GM18498 (cell line): ENCODE measurements around the gene ZNF764.
"Not testable (repeated sequence)": the region's sequence is repeated elsewhere in the genome, so short reads cannot be mapped to it uniquely, and the experiment has no call there.

Experiments used
- ATAC-seq: cut with Tn5 transposase; IDR thresholded peaks from one replicate; pipeline ENCODE4 v1.9.1; 2021; ENCODE audit warnings: mild to moderate bottlenecking, moderate library complexity; ENCODE audit not compliant: unreplicated experiment

The ZNF764 gene

GRCh38 chr16:30528799-30529457 is 29.2 kb downstream of the ZNF764 start:
- ATAC-seq, result no peak

DNA sequence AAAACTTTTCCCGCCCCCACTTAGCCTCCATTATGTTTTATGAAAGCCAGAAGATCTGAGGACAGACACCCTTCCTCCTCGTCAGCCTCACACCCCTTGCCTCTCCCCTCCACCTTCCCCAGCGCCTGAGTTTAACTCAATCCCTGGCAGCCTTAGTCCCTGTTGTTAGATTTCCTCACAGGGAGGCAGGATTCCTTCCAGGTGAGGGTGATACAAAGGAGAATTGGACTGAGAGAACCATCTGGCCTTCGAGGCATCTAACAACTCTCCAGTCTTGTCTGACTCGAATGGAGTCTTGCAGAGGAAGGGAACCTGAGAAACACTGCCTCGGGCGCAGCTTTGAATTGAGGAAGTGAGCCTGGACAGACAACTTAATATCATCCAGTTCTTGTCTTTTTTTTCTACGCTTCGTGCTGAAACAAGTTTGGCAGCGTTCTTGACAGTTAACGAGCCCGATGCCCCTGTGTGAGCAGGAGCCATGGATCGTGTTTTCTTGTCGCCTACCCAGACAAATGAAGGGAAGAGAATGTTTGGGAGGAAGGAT is 30.5 kb downstream of the ZNF764 start:
- ATAC-seq, result no peak

DNA sequence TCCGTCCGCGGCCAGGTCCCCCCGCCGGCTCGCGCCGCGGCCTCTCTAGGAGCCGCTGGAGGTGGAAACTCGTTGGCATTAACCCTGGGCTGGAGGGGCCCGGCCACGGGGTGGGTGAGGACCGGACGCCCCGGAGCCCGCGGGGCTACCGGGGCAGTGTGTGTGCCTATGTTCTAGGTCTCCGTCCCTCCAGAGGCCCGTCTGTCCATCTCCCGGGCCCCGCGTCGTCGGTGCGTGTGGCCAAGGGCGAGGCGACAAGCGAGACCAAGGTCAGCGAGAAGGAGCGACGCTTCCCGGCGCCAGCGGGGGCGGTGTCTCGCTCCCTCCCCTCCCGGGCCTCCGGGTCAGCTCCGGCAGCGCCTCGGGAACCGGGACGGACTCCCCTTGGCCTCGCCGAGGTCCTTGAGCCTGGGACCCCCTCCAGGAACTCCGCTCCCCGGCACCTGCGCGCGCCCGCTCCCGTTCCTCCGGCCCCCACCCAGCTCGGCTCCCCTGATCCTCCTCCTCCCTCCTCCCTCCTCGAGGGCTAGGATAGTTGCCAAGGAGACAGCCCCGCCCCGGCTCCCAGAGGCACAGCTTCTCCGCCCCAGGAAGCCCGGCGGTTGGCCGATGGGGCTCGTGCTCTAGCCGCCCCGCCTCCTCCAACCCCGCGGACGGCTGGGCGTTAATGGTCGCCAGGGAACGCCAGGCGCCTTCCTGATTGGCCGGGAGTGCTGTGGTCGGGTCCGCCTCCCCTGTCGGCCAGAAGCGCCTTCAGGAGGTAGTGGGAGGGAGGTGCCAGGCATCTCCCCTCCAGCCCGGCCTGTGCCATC is 31.1 kb downstream of the ZNF764 start:
- peak; percentile 79 for ATAC-seq

GRCh38 chr16:30526137-30526822 is 31.9 kb downstream of the ZNF764 start, which contains the start of gene ZNF768:
TSS of gene ZNF768 (minus strand) at chr16:30526566. CDS start at chr16:30526413, 153 bp downstream.
- peak; percentile 39 for ATAC-seq

DNA sequence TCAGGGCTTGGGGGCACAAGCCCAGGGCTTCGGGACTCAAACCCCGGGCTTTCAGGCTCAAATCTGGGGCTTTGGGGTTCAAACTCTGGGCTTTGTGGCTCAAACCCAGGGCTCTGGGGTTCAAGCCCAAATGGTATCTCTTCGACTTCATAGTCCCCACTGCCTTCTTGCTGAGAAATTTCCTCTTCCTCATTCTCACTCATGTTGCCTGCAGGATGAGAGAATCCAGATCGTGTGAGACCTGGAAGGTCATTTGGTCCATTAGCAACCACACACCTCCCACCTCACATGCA is 32.4 kb downstream of the ZNF764 start:
- no peak for ATAC-seq

- ATAC-seq, result no peak
Observed at GRCh38 chr16:30524575-30525568, 33.3 kb downstream of the ZNF764 start.

DNA sequence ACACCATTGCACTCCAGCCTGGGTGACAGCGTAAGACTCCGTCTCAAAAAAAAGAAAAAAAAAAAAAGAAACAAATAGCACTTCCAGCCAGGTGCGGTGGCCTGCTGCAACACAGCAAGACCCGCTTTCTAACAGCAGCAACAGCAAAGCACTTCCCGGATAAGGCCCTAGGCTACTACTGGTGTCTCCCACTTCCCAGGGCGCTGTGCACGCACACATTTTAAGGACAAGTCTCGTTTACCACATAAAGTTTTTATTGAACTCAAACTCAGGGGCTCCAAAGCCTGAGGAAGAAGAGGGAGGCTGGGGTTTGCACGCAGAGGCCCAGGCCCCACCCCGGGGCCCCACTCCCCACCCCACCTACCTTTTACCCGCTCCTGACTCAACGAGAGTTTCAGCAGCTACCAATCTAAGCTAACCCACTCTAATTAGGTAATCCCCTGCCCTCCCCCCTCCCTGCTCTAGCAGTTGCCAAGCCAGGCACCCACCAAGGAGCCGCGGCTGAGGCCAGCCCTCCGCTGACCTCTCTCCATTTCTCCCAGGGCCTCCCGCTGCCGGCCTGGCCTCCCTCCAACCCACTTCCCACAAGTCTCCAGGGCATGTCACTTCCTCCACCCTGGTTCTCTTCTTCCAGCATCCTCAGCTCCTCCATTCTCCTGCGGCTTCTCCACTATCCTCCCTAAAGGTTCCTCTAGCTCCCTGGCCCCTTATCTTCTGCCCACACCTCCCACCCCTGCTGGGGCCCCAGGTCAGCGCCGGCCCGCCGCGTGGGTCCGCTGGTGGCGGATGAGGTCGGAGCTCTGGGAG is 34.2 kb downstream of the ZNF764 start:
- ATAC-seq, result no peak

GRCh38 chr16:30522702-30523463 is 35.3 kb downstream of the ZNF764 start:
- not testable (repeated sequence) for ATAC-seq

DNA sequence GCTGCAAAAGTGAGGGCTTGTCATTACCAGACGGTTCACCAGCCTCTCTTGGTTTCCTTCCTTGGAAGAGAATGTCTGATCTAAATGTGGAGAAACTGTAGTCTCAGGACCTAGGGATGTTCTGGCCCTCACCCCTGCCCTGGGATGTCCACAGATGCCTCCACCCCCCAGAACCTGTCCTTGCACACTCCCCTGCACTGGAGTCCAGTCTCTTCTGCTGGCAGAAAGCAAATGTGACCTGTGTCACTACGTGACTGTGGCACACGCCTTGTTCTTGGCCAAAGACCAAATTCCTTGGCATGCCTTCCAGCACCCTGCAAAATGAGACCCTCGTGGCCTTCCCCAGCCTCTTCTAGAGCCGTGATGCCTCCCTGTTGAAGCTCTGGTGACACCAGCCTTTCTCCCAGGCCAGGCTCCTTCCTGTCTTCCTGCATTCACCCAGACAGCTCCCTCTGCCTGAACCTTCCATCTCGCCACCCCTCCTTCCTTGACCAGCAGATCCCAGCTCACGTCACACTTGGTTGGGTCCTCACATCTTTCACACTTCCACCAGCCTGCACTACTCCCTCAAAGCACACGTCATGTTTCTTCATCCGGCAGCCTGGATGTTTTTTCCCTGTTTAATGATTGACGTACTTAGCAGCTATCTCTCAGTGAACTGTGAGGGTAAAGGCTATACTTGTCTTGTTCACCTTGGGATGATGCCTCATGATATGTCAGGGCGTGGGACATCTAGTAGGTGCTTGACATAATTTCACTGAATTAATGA is 36.1 kb downstream of the ZNF764 start:
- no peak for ATAC-seq

DNA sequence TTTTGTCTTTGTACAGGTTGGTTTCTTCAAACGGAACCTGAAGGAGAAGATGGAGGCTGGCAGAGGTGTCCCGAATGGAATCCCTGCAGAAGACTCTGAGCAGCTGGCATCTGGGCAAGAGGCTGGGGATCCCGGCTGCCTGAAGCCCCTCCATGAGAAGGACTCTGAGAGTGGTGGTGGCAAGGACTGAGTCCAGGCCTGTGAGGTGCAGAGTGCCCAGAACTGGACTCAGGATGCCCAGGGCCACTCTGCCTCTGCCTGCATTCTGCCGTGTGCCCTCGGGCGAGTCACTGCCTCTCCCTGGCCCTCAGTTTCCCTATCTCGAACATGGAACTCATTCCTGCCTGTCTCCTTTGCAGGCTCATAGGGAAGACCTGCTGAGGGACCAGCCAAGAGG is 36.7 kb downstream of the ZNF764 start:
- ATAC-seq, result no peak

GRCh38 chr16:30519120-30520049 is 38.8 kb downstream of the ZNF764 start:
- no peak for ATAC-seq

GRCh38 chr16:30518552-30518951 is 39.6 kb downstream of the ZNF764 start:
- no peak for ATAC-seq

- no peak for ATAC-seq
Observed at GRCh38 chr16:30515275-30515674, 42.9 kb downstream of the ZNF764 start.

- no peak for ATAC-seq
Observed at GRCh38 chr16:30511509-30511908, 46.7 kb downstream of the ZNF764 start.

- no peak for ATAC-seq
Observed at GRCh38 chr16:30510376-30510938, 47.7 kb downstream of the ZNF764 start.

DNA sequence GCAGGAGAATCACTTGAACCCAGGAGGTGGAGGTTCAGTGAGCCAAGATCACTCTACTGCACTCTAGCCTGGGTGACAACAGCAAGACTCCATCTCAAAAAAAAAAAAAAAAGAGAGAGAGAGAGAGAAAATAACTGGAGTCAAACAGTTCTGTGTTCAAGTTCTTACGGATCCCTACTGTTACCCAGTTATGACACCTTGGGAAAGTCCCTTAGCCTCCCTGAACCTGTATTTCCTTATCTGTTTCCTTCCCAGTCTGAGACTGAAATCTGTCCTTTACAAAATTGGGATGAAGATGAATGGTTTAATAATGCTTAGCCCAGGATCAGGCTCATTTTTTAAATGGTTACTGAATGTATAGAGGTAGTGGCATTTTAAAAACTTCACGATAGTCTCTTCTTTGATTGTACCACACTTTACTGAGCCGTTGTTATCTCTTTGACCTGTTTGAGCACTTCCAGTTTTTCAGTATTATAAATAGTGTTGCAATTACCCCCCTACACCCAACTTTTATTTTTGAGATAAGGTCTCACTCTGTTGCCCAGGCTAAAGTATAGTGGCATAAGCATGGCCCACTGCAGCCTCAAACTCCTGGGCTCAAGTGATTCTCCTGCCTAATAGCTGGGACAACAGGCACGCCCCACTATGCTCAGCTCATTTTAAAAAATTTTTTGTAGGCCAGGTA is 49.0 kb downstream of the ZNF764 start:
- ATAC-seq, result no peak
